GF-D8 (cell line): ENCODE measurements around the gene TSC22D2.
A peak's percentile ranks its signal among the peaks of the same experiment; 100 is the strongest.

Source experiments
- DNase-seq: peaks from one replicate; lab custom pipeline; 2025; lab: John Stamatoyannopoulos, UW

The TSC22D2 gene

DNA sequence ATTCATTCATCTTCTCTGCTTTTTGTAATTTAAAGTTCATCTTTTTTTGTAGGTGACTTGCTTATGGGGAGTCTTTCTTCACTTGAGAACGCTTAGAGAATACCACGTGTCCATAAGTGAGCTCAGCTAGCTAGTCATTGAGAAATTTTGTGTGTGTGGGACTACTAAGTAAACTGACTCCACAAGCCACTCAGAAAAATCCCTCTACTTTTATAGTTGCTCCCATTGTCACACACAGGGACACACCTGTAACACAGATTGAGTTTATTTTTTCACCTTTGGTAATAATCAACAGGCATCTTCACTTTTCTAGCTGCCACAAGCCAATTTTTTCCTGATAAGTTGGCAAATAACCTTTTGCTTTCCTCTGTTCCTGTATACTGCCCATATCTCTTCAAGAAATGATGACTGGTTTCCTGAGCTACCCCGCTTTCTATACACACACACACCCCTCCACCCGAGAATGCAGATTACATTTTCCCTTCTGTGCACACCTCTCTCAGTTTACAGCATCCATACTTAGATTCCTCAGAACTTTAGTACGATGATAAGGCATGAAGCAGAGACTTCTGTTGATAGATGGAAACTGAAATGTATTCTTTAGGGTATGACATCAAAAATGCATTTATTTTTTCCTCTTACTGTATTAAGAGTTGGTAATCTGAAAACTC, 4.6 kb downstream of the TSC22D2 start:
- peak; percentile 59 for DNase-seq

DNA sequence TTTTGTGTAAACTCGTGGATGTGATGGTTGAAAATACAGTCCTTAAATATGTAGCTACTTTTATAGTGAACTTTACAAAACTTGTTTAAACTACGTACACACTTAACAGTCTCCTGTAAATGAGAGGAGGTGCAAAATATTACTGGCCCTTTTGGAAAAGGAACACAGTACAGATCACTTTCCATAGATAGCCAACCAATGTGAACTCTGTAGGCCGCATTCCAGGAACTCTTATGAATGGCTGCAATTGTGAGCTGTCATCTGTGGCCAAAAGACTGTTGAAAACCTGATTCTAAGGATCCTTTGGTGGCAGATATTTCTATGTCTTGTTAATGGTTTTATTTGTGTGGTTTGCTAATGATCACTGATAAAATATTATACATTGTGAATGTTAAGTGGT, 6.2 kb downstream of the TSC22D2 start:
- DNase-seq, result no peak

DNA sequence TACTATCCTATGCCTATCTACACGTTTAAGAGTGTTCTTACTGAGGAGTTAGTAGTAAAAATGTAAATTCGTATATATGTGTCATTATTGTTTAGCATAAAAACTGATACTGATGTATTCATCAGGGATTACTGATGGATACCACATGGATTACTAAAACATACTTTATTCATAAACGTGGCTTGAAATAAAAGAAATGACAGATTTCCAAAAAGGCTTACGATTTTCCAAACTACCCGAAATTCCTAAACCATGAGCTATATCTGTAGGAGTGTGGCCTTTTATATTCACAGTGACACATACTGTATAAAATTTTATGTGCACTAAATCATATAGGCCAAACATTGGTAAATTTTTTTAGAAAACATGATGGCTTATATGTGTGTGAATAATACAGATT, 6.9 kb downstream of the TSC22D2 start:
- no peak for DNase-seq

DNA sequence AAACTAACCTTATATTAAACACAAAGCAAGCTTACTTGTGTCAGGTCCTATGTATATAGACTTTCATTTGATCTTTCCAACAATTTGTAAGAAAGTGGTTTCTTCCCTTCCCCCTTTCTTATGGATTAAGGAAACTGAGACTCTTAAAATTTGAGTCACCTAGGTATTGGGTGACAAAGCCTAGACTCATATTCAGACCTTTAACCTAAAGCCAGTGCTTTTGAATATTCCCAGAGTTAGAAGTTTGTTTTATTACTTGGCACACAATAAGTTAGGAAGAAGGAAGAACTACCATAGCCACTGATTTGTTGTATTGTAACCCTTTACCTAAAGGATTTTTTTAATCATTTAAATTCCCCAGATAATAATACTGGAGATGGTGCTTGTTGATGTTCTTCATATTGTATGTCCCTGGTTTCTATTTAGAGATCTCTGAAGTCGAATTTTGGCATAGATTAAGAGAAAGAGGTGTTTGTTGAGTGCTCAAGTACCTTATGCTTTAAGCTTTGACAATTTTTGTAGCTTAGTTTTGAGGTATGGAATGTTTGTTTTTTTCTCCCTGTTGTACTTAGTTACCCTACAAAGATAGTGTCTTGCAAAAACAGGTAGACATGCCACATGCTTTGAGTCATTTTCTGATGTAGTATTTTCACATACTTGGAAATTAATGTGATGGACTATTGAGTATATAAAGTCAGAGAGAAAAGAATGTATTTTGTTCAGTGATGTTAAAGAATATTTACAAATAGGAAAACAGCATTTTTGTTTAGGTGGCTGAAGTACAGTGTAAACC, 11.2 kb downstream of the TSC22D2 start:
- no peak for DNase-seq

DNA sequence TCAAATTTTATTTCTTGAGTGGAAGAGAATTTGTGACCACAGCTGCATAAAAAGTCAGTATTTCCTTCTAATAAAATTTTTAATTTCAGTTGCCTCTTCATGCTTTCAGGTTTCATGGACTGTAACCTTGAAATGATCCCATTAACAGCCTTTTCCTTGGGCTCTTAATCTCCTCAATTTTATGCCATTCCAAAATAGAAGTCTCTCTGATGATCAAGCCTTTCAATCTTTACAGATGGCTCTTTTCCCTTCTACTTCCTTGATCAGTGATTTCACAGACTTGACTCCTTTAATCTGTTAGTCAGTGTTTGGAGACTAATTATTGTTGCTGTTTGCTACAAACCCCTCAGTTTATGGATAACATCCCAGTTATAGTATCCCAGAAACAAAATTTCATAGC, 11.9 kb downstream of the TSC22D2 start:
- DNase-seq, result no peak

DNA sequence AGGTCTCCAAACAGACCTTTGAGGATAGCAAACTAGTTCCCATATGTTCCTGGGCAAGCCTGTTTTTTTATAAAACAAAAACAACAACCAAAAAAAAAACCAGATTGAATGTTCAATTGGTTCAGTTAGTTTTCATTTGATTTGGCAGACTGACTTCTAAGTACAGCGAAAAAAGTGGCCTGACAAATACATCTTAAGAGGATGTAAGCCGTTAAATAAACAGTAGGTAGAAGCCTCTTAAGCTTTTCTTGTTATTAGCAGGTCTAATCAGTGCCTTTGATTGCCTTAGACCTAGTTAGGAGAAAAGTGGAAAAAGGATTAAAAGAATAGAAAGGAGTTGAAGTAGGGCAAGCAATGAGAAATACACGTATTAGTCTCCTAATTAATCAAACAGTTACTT, 13.2 kb downstream of the TSC22D2 start:
- DNase-seq, result no peak

DNA sequence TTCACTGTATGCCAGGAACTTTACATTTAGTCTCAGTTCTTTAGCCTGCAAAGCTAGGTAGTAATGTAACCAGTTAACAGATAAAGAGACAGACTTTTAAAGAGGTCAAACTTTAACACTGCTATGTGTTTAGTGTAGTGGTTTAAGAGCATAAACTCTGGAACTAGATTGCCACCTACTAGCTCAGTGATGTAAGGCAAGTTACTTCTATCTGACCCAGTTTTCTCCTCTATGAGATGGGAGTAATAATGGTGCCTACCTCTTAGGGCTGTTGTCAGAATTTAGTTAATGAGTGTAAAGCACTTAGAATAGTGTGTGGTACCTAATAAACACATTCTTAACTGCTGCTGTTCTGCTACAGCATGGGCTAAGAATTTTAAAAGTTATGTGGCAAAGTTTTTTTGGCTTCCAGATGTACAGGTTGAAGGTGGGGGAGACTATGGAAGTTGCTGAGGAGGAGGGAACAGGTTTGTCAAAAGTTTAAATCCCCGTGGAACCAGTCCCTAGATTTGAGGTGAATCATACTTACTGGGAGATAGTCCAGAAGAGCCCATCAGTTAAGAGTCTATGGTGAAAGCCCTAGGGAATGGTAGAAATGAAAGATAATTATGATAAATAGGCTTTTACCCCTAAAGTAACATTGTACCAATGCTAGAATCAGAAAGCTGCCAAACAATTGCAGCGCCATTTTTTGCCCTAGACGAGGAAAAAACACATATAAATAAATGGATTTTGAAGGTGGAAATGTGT, 13.9 kb downstream of the TSC22D2 start:
- no peak for DNase-seq

DNA sequence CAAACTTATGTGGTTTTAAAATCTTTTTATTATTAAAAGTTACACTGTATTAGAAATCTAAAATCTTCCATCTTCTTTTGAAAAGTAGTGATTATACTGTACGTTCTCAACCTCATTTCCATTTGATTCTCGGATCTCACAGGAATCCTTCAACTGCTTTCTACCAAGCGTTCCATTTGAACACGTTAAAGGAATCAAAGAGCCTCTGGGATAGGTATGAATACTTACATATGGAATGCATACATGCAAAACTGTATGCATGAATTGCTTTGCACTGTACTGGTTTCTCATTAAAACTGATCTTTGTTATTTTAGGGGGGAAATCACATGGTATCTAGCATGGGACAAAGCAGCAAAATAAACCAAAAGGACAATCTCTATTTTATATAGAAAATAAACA, 14.8 kb downstream of the TSC22D2 start:
- no peak for DNase-seq

DNA sequence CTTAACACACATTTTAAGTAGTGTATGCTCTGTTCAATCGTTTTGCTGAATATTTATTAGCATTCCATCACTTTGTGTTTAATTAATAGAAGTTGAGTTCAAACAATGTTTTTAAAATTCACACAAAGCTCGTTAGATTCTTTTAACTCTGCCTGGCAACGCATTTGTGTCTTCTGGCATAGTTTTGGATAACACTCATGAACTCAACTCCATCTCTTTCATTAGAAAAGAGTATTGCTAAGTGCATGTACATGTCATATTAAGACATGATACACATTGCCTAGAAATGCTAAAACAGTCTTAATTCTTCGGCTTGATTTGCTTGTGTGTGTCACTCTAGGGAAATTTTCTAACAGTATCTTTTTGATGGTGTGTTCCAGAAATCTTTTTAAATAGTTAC, 15.7 kb downstream of the TSC22D2 start:
- no peak for DNase-seq

DNA sequence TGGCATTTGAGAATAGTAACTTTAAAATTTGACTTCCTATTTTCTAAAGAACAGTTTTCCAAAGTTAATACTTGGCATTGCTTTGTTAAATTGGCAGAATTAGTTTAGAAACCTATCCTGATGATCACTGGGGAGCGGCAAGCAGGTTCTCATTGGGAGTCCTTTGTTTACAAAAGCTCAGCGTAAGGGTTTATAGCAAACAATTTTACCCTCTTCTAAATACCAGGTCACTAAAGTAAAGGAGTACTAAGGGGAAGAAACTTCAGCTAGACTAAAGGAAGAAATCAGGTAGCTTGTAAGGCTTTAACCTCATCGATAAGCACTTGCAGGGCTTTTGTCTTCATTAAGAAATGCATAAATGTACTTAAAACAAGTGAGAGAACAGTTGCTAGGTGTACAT, 18.2 kb downstream of the TSC22D2 start:
- no peak for DNase-seq

DNA sequence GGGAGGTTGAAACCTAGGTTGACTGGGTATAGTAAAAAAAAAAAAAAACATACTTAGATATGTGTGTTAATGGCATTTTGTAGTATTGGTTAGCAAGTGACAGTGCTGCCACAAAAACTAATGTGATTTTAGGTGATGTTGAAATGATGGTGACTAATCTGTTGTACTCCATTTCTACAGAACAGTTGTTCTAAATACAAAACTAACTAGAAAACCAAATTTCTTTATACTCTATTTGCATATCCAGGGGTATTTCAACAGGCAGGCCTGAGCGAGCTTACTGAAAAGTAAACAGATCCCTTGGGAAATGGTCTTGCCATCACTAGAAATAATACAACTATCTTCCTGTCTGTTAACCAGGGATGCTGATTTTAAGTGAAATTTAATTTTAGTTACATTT, 20.5 kb downstream of the TSC22D2 start:
- no peak for DNase-seq

DNA sequence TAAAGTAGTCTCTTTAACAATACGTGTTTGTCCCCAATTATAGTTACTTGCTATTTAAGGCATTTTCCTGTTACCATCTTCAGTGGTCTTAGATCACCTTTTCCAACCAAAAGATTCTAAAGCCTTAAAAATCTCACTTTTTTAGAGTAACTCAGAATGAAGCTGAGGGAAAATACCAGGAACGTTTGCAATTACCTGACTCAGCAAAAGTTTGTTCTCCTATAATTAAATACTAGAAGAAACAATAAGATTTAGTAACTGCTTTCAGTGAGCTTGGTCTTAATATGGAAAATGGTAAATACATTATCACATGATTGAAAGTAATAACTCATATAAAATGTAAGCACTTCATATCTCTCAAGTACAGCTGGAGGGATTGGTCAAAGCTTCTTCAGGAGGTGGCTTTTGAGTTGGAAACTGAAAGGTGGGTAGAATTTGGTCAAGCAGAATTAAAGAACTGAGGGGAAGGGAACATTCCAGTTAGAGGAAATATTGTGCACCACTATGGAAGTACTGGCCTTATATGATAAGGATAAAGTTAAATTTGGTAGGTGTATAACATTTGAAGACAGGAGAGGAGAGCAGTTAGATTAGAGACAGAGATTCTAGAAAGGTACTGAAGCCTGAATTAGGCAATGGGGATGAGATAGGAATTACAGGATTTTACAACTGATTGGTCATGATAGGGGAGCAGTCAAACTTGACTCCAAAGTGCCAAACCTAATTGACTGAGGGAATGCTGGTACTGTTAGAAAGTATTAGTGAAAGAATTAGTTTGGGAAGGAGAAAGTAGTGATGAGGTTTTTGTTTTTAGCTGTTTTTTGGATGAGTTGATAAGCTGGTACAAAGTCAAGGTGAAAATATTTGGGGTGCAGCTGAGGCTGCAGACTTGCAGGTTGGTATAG, 21.9 kb downstream of the TSC22D2 start:
- DNase-seq, result no peak

DNA sequence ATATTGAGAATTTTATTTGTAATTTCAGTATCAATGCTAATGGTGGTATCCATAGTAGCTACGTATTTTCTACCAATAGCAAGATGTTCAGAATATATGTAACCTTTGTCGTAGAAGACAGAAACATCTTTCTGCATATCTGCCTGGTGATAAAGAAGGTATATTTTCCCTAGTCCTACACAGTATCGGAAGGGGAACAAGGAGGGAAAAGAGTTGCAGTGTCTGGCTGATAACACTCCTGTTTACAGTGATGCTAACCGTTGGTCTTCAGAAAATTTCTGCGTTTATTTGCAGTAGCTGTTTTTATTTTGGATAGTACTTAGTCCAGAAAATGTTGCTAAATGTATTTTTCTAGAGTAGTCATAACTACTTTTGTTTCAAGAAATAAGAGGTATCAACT, 25.2 kb downstream of the TSC22D2 start:
- DNase-seq, result no peak

DNA sequence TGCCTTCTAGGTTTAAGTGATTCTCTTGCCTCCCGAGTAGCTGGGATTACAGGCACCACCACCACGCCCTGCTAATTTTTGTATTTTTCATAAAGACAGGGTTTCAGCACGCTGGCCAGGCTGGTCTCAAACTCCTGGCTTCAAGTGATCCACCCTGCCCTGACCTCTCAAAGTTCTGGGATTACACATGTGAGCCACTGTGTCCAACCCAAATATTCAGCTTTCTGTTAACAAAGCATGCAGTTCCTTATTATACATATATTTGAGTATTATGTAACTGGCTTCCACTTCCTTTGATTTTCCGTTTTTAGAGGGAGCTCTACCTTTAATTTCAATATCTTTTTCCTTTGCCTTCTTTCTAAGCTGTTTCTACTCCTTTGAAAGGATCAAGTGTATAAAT, 26.1 kb downstream of the TSC22D2 start:
- DNase-seq, result no peak

DNA sequence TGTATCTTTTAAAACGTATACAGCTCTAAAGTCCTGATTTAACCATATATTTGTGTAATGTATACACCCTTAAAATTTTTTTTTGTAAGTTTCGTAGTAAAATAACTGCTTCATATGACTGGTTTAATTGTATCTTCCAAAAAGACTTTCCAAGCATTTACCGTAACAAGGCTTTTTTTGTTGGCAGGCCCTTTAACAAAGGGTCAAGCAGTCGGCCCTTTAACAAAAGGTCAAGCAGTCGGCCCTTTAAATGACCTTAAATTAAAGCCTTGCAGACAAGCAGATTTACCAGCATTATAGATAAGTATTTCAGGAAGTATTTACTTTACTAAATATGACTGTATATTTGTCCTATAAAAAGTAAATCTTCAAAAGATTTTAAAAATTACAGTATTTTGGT, 28.1 kb downstream of the TSC22D2 start:
- DNase-seq, result no peak

DNA sequence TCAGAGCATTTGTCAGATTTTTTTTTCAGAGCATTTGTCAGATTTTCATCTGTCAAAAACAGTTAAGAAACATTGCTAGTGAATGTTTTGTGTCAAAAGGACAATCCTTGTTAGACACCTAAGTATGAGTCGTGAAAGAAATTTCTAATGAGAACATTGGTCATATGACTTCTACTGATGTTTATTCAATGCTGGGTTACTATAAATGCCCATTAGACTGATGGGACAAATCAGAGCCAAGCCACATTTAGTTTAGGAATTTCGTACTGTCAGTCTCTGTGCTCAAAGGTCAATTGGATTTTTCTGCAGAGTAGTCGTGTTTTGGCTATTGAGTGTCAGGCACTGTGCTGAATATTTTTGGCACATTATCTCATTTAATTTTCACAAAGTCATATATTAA, 31.6 kb downstream of the TSC22D2 start:
- DNase-seq, result no peak

DNA sequence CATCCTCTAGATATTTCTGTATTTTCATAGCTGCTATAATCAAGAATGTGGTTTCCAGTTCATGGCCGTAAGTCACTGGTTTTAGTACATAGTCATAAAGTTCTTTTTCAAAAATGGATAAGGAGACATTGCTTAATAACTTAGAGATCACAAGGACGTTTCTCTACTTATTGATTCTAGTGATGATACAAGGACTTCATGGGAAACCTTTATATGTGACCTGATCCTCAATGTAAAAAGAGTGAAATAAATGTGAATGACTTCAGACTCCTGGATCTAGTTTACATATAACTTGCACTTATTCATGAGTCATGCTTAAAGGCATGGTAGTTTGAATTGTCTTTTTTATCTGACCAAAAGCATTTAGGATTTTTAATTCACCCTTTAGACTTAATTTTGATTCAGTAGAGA, 35.2 kb downstream of the TSC22D2 start:
- DNase-seq, result no peak

DNA sequence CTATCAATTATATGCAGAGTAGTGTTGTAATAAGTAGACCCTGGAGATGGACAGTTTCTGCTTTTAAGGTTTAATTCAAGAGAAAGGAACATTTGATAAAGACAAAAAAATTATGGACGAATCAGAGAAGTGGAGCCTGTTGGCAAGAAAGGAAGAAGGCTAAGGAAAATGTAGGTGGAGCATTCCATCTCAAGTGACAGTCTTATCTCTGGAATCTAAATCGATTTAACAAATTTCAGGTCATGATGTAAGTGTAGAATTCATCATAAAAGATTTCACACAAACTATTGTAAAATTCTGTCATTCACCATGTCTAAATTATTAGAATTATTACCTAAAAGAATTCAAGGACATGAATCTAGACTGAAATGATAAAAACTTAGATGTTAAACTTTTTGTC, 36.3 kb downstream of the TSC22D2 start:
- DNase-seq, result no peak

DNA sequence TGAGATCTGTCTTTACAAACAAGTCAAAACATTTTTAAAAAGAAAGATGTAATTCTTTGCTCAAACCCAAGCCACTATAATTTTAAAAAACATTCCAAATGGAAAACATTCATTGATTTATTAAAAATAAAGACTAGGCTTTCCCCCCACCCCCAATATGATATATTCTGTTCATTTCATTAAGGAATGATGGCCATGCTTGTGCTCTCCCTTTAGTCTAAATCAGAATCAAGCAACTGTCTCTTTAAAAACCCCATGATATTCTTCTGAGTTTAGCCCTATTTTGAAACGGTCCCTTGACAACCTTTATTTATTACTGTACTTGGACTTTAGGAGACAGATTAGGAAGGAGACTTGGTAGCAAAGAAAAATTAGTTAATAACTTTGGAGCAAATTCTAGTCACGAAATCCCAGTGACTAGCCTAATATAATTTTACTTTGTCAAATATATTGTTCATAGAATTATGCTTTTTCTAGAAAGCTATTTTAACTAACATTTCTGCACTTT, 38.4 kb downstream of the TSC22D2 start:
- DNase-seq, result no peak

DNA sequence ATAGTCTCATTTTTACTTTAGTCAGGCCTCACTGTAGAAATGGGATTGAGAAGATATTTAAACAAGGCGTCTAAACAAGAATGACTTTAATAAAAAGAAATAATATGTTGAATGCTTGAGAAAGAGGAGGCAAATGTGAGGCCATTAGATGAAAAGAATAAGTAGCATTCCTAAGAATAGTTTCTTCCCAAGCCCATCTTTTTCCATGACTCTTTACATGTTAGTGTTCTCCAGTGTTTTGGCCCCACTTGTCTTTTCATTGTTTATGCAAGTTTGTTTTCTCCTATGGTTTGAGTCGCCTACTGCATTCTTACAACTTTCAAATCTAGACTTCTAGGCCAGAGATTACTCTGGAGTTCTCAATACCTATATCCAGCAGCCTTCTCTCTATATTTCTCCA, 39.0 kb downstream of the TSC22D2 start:
- DNase-seq, result no peak

DNA sequence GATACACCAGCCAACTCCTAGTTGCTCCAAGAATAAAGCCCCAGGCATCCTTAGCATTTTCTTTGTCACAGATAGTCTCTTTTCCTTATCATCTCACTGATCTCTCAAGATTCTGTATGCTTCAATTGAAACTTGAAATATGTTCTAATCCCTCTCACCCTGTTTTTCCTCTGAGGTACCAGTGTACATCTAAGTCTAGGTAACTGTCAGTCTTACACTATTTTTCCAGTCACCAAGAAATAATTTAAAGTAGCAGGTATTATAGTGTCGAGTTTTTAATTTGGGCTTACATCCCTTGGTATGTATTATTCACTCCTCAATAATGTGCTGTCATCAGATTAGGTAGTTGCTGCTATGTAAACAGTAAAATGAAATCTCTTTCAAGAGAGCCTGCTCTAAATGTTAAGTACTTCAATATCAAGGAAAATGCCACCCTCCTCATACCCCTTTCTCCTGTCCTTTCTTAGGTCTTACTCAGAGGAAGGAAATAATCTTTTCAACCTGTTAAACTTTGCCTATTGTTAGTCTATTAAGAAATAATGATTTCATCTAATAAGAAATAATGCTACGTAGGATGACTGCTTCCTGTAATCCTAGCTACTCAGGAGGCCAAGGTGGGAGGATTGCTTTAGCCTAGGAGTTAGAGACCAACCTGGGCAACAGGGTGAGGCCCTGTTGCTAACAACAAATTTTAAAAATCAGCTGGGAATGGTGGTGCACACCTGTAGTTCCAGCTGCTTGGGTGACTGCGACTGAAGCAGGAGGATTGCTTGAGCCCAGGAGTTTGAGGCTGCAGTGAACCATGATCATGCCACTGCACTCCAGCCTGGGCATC, 39.8 kb downstream of the TSC22D2 start:
- no peak for DNase-seq
